Ishikawa (cell line): ENCODE measurements around the gene BMP6.

ENCODE experiments used
- CEBPB ChIP-seq: IDR thresholded peaks from 2 replicates; pipeline ENCODE4 v1.6.1; 2012
- CREB1 ChIP-seq: IDR thresholded peaks from 2 replicates; pipeline ENCODE4 v1.6.1; 2012; ENCODE audit warnings: low read depth
- EGR1 ChIP-seq: IDR thresholded peaks from 2 replicates; pipeline ENCODE4 v1.6.1; 2012
- EP300 ChIP-seq: IDR thresholded peaks from 2 replicates; pipeline ENCODE4 v1.6.1; 2012; ENCODE audit warnings: borderline replicate concordance
- FOXM1 ChIP-seq: IDR thresholded peaks from 2 replicates; pipeline ENCODE4 v1.6.1; 2012; ENCODE audit warnings: low read depth, borderline replicate concordance
- MAX ChIP-seq: IDR thresholded peaks from 2 replicates; pipeline ENCODE4 v1.6.1; 2012
- NFIC ChIP-seq: IDR thresholded peaks from 2 replicates; pipeline ENCODE4 v1.6.1; 2012
- RAD21 ChIP-seq: IDR thresholded peaks from 2 replicates; pipeline ENCODE4 v1.6.1; 2012; ENCODE audit warnings: low read depth
- REST ChIP-seq: IDR thresholded peaks from 2 replicates; pipeline ENCODE4 v1.6.1; 2012; ENCODE audit warnings: low read depth, mild to moderate bottlenecking
- TAF1 ChIP-seq: IDR thresholded peaks from 2 replicates; pipeline ENCODE4 v1.6.1; 2012; ENCODE audit warnings: low read depth, mild to moderate bottlenecking
- TCF12 ChIP-seq: IDR thresholded peaks from 2 replicates; pipeline ENCODE4 v1.6.1; 2012; ENCODE audit warnings: low read depth
- TEAD4 ChIP-seq: IDR thresholded peaks from 2 replicates; pipeline ENCODE4 v1.6.1; 2012
- USF1 ChIP-seq: IDR thresholded peaks from 2 replicates; pipeline ENCODE4 v1.6.1; 2012
- YY1 ChIP-seq: IDR thresholded peaks from 2 replicates; pipeline ENCODE4 v1.6.1; 2012; ENCODE audit warnings: low read depth
- ZBTB7A ChIP-seq: IDR thresholded peaks from 2 replicates; pipeline ENCODE4 v1.6.1; 2012; ENCODE audit warnings: low read depth

Gene BMP6

GRCh38 chr6:7910298-7910653, 184.4 kb downstream of the BMP6 start:
- TF ChIP-seq FOXM1, result no peak
- TF ChIP-seq NFIC, result no peak
- no peak for TF ChIP-seq CEBPB
- no peak for TF ChIP-seq MAX

- no peak; the same call in 1 of the 2 replicates for TF ChIP-seq YY1
- TF ChIP-seq EP300, result no peak
- TF ChIP-seq TAF1, result peak; percentile 50; the same call in 1 of the 2 replicates
- no peak for TF ChIP-seq USF1
- no peak for TF ChIP-seq TCF12
- TF ChIP-seq MAX, result peak; percentile 24; the same call in 1 of the 2 replicates
Observed at GRCh38 chr6:7910654-7911344, 184.9 kb downstream of the BMP6 start, which contains the start of gene TXNDC5. Gene TXNDC5, minus strand, starts transcription at chr6:7910788. Its CDS starts 12 bp downstream, at chr6:7910776.

GRCh38 chr6:7911345-7911725, 185.4 kb downstream of the BMP6 start:
- TF ChIP-seq TCF12 (no peak), ZBTB7A (no peak), MAX (no peak), RAD21 (no peak), YY1 (no peak), CREB1 (no peak)

GRCh38 chr6:7912024-7912423, 186.1 kb downstream of the BMP6 start:
- TF ChIP-seq RAD21 (no peak), USF1 (no peak), TCF12 (no peak), NFIC (no peak), MAX (no peak), EGR1 (no peak), YY1 (no peak), CREB1 (no peak), TAF1 (no peak), TEAD4 (no peak), REST (no peak)

- TF ChIP-seq TEAD4, result no peak
- TF ChIP-seq EP300, result no peak
- no peak for TF ChIP-seq USF1
- no peak for TF ChIP-seq REST
- TF ChIP-seq EGR1, result no peak
- no peak for TF ChIP-seq RAD21
- no peak for TF ChIP-seq TCF12
- no peak for TF ChIP-seq CREB1
- no peak for TF ChIP-seq ZBTB7A
- no peak for TF ChIP-seq YY1
- no peak for TF ChIP-seq MAX
- no peak for TF ChIP-seq CEBPB
- no peak for TF ChIP-seq NFIC
Observed at GRCh38 chr6:7912736-7913517, 187.0 kb downstream of the BMP6 start.
